Activated CD4-positive, CD25-positive, alpha-beta regulatory T cell (primary cell): ENCODE data around the gene ERC1.
"Not testable (repeated sequence)": the region's sequence is repeated elsewhere in the genome, so short reads cannot be mapped to it uniquely, and the experiment has no call there.

Source experiments
- DNase-seq, 4 experiments: peaks; one replicate each; lab custom pipeline; 2025; lab: John Stamatoyannopoulos, UW

The ERC1 gene

GRCh38 chr12:1126091-1126490 lies 135.1 kb downstream of the ERC1 start:
- no peak for DNase-seq

- no peak for DNase-seq
Observed at GRCh38 chr12:1127021-1127420, 136.0 kb downstream of the ERC1 start.

GRCh38 chr12:1130164-1130563 lies 139.1 kb downstream of the ERC1 start:
- DNase-seq = no peak

- DNase-seq = no peak
Observed at GRCh38 chr12:1130571-1130970, 139.5 kb downstream of the ERC1 start.

GRCh38 chr12:1131811-1132224 lies 140.8 kb downstream of the ERC1 start:
- no peak for DNase-seq

GRCh38 chr12:1132311-1132710 lies 141.3 kb downstream of the ERC1 start:
- no peak for DNase-seq

GRCh38 chr12:1138691-1139090 lies 147.7 kb downstream of the ERC1 start:
- no peak for DNase-seq

GRCh38 chr12:1146758-1147157 lies 155.7 kb downstream of the ERC1 start:
- not testable (repeated sequence) for DNase-seq

GRCh38 chr12:1147821-1148220 lies 156.8 kb downstream of the ERC1 start:
- no peak for DNase-seq

- DNase-seq = no peak
Observed at GRCh38 chr12:1157046-1157445, 166.0 kb downstream of the ERC1 start.

GRCh38 chr12:1161197-1161596 lies 170.2 kb downstream of the ERC1 start:
- DNase-seq = no peak

- no peak for DNase-seq
Observed at GRCh38 chr12:1162081-1162760, 171.2 kb downstream of the ERC1 start.

GRCh38 chr12:1167784-1168183 lies 176.8 kb downstream of the ERC1 start:
- DNase-seq = no peak

GRCh38 chr12:1170411-1170810 lies 179.4 kb downstream of the ERC1 start:
- no peak for DNase-seq

GRCh38 chr12:1171657-1172408 lies 180.8 kb downstream of the ERC1 start:
- no peak for DNase-seq

- no peak for DNase-seq
Observed at GRCh38 chr12:1173781-1174617, 183.0 kb downstream of the ERC1 start.

GRCh38 chr12:1174659-1175058 lies 183.6 kb downstream of the ERC1 start:
- no peak for DNase-seq

GRCh38 chr12:1176191-1176590 lies 185.2 kb downstream of the ERC1 start:
- DNase-seq = no peak

GRCh38 chr12:1179128-1179527 lies 188.1 kb downstream of the ERC1 start:
- no peak for DNase-seq

- no peak for DNase-seq
Observed at GRCh38 chr12:1182069-1182468, 191.0 kb downstream of the ERC1 start.

- no peak for DNase-seq
Observed at GRCh38 chr12:1184402-1184801, 193.4 kb downstream of the ERC1 start.

- DNase-seq = no peak
Observed at GRCh38 chr12:1185460-1186182, 194.6 kb downstream of the ERC1 start.
